Endothelial cell of umbilical vein (primary cell): ENCODE results near the gene CAMTA1.

Experiments
- CTCF ChIP-seq, 2 donors: IDR thresholded peaks; 1 replicate in 1 of 2; 2 replicates in 1 of 2; pipeline ENCODE4 v1.5.1; 2011; ENCODE audit warnings: low read length in 2 of 2, mild to moderate bottlenecking in 2 of 2, moderate library complexity in 2 of 2, control low read depth in 1 of 2, inconsistent platforms in 1 of 2, low read depth in 1 of 2; ENCODE audit not compliant: insufficient read depth in 1 of 2; ENCODE audit errors: extremely low read depth in 1 of 2
- EZH2 ChIP-seq: IDR thresholded peaks from 2 replicates; pipeline ENCODE4 v1.6.1; 2012; ENCODE audit warnings: borderline replicate concordance, low read depth, mild to moderate bottlenecking, moderate library complexity, low read length, inconsistent platforms; ENCODE audit not compliant: severe bottlenecking
- FOS ChIP-seq: IDR thresholded peaks from 2 replicates; pipeline ENCODE4 v1.6.1; 2011; ENCODE audit warnings: mild to moderate bottlenecking, low read length, moderate library complexity, borderline replicate concordance; ENCODE audit not compliant: insufficient read depth
- GATA2 ChIP-seq: IDR thresholded peaks from 2 replicates; pipeline ENCODE4 v1.7.0; 2011; ENCODE audit warnings: low read depth, mild to moderate bottlenecking, moderate library complexity, mixed read lengths, low read length; ENCODE audit not compliant: insufficient read length, insufficient read depth
- JUN ChIP-seq: IDR thresholded peaks from 2 replicates; pipeline ENCODE4 v1.6.1; 2011; ENCODE audit warnings: borderline replicate concordance, low read depth; ENCODE audit not compliant: insufficient read length, insufficient read depth
- MAX ChIP-seq: IDR thresholded peaks from 2 replicates; pipeline ENCODE4 v1.6.1; 2011; ENCODE audit not compliant: insufficient read depth, insufficient read length
- MYC ChIP-seq: IDR thresholded peaks from one replicate; pipeline ENCODE4 v1.6.1; 2011; ENCODE audit warnings: mild to moderate bottlenecking, low read depth, low read length
- POLR2A ChIP-seq: IDR thresholded peaks from 2 replicates; pipeline ENCODE4 v1.6.1; 2012; ENCODE audit warnings: low read depth, mild to moderate bottlenecking, control low read depth, low read length
- POLR2AphosphoS5 ChIP-seq: IDR thresholded peaks from 2 replicates; pipeline ENCODE4 v1.6.1; 2012; ENCODE audit warnings: low read depth, mild to moderate bottlenecking, control low read depth, low read length, moderate library complexity; ENCODE audit not compliant: insufficient read depth

DNA sequence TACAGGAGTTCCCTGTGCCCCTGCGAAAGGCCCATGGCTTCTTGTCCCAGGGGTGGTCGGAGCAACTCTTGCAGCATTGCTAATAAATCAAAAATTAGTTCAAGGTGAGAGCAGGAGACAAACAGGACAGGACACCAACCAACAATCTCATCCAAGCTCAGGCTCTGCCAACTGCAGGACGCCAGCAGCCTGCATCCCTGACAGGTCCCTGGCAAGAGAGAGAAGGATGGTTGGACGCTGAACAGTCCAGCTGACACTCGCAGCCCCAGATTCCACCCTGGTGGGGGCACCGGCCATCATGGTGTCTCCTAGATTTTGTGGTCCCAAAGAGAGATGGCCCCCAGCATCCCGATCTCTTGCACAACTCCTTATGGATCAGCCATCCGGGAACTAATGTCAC lies 843.8 kb downstream of the CAMTA1 start:
- no peak for TF ChIP-seq CTCF (IDR thresholded peaks at IDR 0.05; ENCODE audit: extremely low read depth in 1 of 2, insufficient read depth in 1 of 2, low read depth in 1 of 2, low read length in 2 of 2)
- no peak for TF ChIP-seq POLR2AphosphoS5
- TF ChIP-seq EZH2: no peak
- TF ChIP-seq GATA2: no peak
- no peak for TF ChIP-seq MAX
- TF ChIP-seq POLR2A: no peak
- TF ChIP-seq FOS: no peak
- TF ChIP-seq JUN: no peak
- TF ChIP-seq MYC: no peak
